Activated CD8-positive, alpha-beta memory T cell treated with anti-CD3 and anti-CD28 coated beads, Interleukin-2, amount 50 U/mL, for 24 hours (primary cell): ENCODE data around the gene IL6R.
"Not testable (repeated sequence)": the region's sequence is repeated elsewhere in the genome, so short reads cannot be mapped to it uniquely, and the experiment has no call there.

Source experiments
- DNase-seq: peaks from one replicate; pipeline ENCODE4 v3.0.0-alpha.2; 2020; ENCODE audit errors: extremely low read depth

The IL6R gene

DNA sequence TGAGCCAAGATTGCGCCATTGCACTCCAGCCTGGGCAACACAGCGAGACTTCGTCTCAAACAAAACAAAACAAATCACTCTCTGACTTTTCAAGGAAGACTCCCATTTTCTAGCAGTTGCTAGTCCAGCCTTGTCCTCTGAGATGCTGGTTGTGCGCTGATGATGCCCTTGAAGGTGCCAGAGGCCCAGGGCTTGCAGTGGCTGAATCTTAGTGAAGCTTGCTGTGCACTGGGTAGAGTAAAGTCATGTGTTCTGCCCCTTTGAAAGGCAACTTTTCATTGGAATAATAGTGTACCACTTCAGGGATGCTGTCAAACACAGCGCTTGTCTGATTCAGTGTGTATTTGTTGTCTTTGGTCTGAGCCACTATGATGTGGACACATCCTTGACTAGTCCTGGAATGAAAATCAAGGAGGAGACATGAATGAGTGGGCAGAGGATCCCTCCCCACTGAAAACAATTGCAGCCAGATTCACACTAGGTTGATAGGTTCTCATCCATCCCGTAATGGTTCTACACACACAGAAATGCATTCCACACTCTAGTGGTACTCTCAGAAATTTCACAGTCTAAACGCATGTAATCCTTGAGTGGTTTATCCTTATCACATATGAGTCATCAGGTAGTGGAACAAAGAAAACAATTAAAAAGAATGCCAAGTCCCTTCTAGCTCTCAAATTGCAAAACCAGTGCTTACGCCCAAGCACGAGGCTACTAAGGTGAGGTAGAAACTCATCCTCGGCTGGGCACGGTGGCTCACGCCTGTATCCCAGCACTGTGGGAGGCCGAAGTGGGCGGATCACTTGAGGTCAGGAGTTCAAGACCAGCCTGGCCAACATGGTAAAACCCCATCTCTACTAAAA is 79.0 kb downstream of the IL6R start:
- DNase-seq, result no peak

- DNase-seq, result no peak
Observed at GRCh38 chr1:154485106-154485505, 80.0 kb downstream of the IL6R start.

DNA sequence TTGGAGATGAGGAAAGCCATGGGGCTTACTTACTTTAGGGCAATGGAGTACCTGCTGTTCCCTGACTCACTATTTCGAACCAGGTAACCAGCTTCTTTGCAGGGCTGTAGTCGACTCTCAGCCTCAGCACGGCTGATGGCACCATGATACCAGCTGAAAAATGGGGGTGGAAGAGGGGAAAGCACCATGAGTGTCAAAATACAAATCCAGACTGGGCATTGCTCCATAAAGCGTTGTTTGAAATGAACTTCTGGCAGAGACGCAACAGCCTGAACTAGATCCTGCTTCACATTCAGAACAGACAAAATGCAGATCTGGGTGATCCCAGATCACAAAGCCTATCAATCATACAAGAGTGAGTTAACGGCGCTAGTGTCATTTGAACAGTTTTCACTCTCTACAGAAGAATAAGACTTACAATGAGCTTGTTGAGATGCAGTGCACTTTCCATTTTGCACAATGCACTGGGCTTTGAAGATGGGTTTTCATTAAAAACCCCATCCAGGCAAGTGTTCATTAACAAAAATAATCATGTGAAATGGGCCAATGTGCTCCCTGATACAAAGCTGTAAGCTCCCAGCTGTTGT is 80.9 kb downstream of the IL6R start:
- DNase-seq, result no peak

GRCh38 chr1:154486756-154487155 is 81.6 kb downstream of the IL6R start:
- not testable (repeated sequence) for DNase-seq

GRCh38 chr1:154488922-154489321 is 83.8 kb downstream of the IL6R start:
- DNase-seq, result no peak

DNA sequence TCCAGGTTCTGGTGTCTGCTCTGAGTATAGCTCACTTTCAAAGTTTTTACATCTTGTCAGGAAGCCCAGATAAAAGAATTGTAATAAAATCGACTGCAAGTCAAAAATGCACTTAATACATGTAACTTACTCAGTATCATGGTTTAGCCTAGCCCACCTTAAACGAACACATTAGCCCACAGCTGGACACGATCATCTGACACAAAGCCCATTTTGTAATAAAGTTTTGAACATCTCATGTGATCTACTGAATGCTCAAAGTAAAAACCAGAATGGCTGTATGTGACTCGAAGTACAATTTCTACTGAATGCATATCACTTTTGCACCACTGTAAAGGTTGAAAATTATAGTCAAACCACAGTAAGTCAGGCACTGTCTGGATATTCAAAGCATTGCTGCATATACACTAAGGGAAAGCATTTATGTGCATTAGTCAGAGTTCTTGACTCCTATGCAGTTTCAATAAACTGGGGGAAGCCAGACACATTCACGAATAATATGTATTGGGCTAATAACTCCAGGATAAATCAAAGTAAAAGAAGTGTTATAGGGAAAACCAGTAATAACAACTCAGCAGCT is 84.6 kb downstream of the IL6R start:
- no peak for DNase-seq

GRCh38 chr1:154490317-154490716 is 85.2 kb downstream of the IL6R start:
- no peak for DNase-seq

- no peak for DNase-seq
Observed at GRCh38 chr1:154492115-154492514, 87.0 kb downstream of the IL6R start.

GRCh38 chr1:154493276-154493675 is 88.1 kb downstream of the IL6R start:
- DNase-seq, result no peak

- DNase-seq, result no peak
Observed at GRCh38 chr1:154495496-154496273, 90.5 kb downstream of the IL6R start.

DNA sequence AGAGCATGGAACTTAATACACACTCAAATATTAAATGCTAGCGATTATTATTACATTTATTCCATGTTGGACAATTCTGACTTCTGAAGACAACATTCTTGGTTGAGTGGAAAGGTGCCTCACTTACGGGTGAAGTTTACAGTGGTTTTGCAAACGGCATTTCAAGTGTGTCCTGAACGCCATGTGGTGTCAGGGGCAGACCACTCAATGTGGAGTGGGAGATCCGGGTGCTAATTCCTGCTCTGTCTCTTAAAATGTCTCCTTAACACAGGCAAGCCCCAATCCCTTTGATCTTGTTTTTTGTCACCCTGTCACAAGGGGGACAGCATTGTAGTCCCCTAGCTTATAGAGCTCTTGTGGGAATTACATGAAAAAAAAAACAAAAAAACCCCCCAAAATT is 91.2 kb downstream of the IL6R start:
- DNase-seq, result no peak

DNA sequence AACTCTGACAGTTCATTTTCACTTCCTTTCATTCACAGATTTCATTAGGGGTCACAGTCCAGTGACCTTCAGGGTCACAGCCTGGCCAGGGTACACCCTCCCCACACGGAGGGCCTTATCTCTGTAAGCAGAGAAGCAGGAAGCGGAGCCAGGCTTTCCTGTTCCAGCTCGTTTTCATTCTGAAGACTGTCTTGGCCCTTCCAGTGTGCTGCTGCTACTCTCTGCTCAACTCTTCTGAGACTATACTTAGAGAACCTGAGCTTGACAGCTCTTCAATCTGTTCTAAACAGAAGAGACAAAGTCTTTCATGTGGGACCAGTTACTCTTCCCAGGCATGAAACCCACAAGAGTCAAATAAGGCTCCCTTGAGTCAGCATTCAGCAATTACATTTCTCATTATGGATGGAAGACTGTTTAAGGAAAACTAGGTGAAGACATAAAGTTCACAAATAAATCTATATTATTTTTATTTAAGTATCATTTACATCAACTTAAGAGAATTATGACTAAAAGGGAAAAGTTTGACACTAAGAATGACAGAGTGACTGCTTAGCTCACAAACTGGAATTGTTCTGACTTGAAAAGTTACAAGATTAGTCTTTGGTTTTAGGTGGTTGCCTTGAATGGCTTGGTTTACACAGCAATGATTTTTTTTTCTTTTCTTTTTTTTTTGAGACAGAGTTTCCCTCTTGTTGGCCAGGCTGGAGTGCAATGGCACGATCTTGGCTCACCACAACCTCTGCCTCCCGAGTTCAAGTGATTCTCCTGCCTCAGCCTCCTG is 92.1 kb downstream of the IL6R start:
- DNase-seq, result no peak

DNA sequence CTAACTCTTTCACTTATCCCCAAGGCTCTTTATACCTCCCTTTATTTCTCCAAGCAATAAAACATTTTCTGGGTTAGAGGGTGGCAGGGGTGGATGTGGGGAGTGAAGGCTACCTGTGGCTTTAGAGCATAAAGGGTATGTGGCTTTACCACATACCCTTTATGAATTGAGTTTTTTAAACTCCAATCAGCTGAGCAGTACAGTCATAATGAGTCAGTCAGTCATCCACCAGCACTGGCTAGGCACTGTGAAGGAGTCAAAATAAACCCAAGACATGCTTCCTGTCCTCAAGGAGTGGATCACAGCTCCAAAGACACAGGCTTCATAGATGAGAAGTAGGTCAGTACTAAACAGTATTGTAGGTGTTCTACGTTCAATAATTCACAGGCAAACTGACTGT is 94.3 kb downstream of the IL6R start:
- DNase-seq, result no peak

DNA sequence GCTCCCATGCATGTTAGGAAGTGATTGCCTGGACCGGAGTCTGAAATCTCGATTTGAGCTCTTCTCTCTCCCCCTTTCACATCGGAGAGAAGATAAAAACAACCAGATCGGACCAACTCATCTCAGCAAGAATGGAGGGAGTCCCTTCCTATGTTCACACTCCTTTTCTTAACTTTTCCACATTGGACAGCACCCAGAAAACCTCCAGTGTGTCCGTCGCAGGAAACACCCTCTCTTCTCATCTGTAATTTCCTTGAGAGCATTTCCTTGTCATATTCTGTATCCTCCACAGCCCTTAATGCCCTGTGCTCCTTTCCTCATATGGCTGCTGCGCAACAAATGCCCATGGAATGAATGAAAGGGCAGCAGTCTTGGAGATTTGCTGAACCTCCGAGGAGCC is 95.4 kb downstream of the IL6R start:
- no peak for DNase-seq

DNA sequence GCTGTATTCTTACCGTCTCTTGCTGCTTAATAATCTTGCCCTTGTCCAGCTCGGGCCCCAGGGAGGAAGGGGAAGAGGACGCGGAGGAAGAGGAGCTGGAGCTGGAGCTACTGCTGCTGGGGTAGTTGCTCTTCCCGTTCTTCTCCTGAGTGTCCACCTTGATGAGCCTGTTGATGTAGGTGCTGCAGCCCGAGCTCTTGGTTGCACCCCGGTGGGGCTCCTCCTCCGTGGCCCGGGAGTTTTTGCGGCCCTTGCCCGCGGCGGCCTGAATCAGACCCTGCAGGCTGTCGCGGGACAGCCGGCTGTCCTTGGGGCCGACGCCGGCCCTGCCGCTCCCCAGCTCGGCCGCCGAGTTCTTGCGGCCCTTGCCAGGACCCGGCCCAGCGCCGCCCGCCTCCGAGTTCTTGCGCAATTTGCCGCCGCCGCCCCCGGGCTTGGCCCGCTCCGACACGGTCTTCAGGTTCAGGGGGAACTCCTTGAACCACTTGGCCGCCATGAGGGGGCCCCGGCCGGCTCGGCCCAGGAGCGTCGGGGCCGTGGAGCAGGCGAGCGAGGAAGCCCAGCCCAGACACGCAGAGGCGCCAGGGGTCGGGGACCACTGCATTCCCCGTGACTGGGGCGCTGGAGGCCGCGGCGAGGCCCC is 96.4 kb downstream of the IL6R start:
- DNase-seq, result no peak

- no peak for DNase-seq
Observed at GRCh38 chr1:154502066-154502743, 97.1 kb downstream of the IL6R start, which contains the start of the genes SHE and TDRD10. Gene SHE, minus strand, starts transcription at chr1:154502412. Its CDS starts 386 bp downstream, at chr1:154502026. Gene TDRD10, plus strand, starts transcription at chr1:154502219. Its CDS starts 4,685 bp downstream, at chr1:154506904.

DNA sequence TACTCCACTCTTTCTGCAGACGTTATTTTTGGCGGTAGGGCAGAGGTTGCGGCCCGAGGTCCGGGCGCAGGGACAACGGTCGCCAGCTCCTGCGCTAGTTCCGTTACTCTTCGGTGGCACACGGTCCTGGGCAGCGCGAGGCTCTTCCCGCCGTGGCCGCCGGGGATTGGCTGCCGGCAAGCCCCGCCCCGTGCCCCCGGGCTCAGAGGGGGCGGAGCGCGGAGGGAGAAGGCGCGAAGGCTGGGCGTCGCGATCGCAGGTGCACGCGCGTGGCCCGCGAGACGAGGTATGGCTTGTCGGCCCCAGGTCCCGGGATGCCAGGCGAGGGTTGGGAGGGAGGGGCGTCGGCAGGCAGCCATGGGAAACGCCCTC is 97.6 kb downstream of the IL6R start:
- no peak for DNase-seq

GRCh38 chr1:154503898-154504297 is 98.8 kb downstream of the IL6R start:
- DNase-seq, result no peak

DNA sequence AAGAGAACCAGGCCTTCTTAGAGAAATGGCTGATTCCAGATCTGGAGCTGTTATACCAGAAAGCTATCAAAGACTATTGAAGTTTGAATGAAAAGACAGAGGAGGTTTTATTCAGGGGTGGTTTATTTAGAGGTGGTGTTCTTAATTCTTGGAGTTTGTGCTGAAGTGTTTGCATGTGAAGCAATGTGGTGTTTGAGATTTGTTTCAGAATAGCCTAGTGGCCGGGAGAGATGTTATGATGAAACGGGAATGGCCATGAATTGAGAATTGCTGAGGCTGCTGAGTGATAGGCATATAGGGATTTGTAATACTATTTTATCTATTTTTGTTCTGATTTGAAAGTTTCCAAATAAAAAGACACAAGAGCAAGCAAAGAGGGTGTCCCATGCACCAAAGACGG is 107.6 kb downstream of the IL6R start:
- no peak for DNase-seq

DNA sequence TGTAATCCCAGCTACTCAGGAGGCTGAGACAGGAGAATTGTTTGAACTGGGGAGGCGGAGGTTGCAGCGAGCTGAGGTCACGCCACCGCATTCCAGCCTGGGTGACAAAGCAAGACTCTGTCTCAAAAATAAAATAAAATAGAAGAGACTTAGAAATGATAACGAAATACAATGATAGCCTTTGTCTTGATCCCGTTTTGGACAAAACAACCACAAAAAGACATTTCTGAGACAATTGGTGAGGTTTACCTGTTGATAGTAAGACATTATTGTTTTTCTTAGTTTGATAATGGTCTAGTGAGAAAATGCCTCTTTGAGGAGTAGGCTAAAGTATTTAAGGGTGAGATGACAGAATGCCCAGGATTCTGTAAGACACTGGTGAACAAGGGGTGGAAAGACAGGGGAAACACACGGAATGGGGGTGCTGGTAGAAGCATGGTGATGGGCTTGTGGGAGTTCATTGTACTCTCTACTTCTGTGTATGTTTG is 109.0 kb downstream of the IL6R start:
- no peak for DNase-seq
